Lung (tissue), 12 donors: Measurements from ENCODE around the gene CLTB. TPM values are rescaled to one million over a fixed set of nuclear protein-coding genes. Genes with fewer than 3 reads are reported as not detected.

Experiments used
- ATAC-seq: fragments of 200-7000 bp; cut with Tn5 transposase; one replicate; pipeline ENCODE4 v1.9.1; 2020; ENCODE audit warnings: moderate number of reproducible peaks; ENCODE audit not compliant: insufficient read depth, low FRiP score
- DNase-seq, 3 donors: peaks; one replicate each; pipeline ENCODE4 v3.0.0-alpha.2; 2013 to 2017
- H3K27ac ChIP-seq, 2 donors: one replicate each; pipeline ENCODE4 v1.5.1; 2013; ENCODE audit warnings: mild to moderate bottlenecking in 2 of 2, moderate library complexity in 2 of 2, control low read depth in 1 of 2, inconsistent platforms in 1 of 2, low read depth in 1 of 2, low read length in 1 of 2
- H3K27me3 ChIP-seq, 3 donors: one replicate each; pipeline ENCODE4 v1.5.1; 2013; ENCODE audit warnings: low read length in 2 of 3; ENCODE audit not compliant: control insufficient read depth in 3 of 3, insufficient read depth in 3 of 3
- H3K36me3 ChIP-seq, 4 donors: one replicate each; pipeline ENCODE4 v1.5.1; 2013; ENCODE audit warnings: low read length in 4 of 4, mild to moderate bottlenecking in 1 of 4, moderate library complexity in 1 of 4; ENCODE audit not compliant: control insufficient read depth in 4 of 4, insufficient read depth in 4 of 4
- H3K4me1 ChIP-seq, 5 donors: one replicate each; pipeline ENCODE4 v1.5.1; 2013; ENCODE audit warnings: low read length in 5 of 5, mild to moderate bottlenecking in 2 of 5, moderate library complexity in 1 of 5; ENCODE audit not compliant: control insufficient read depth in 5 of 5, insufficient read depth in 5 of 5
- H3K4me3 ChIP-seq: one replicate; pipeline ENCODE4 v1.5.1; 2013; ENCODE audit warnings: mild to moderate bottlenecking, control low read depth, moderate library complexity
- H3K9ac ChIP-seq, 2 donors: one replicate each; pipeline ENCODE4 v1.5.1; 2013; ENCODE audit warnings: low read length in 2 of 2, control low read depth in 1 of 2; ENCODE audit not compliant: insufficient read depth in 1 of 2
- H3K9me3 ChIP-seq, 4 donors: one replicate each; pipeline ENCODE4 v1.5.1; 2013; ENCODE audit warnings: low read length in 3 of 4, mild to moderate bottlenecking in 1 of 4, moderate library complexity in 1 of 4; ENCODE audit not compliant: control insufficient read depth in 4 of 4, insufficient read depth in 3 of 4
- WGBS, 2 donors: extraction: QIAGEN DNeasy Blood & Tissue Kit; methylation state at CpG; one replicate each; pipeline ENCODE4 v1.1.7; 2013; 5-methylcytosine and 5-hydroxymethylcytosine counted together
- polyA plus RNA-seq, 2 donors: library from polyadenylated mRNA; stranded (reverse); fragments of 200-250 nt; gene quantifications; one replicate each; pipeline ENCODE4 v1.2.1, GENCODE V29; 2013
- total RNA-seq, 2 donors: library from RNA; depleted of rRNA in 1 of 2; stranded (reverse); fragments of >200 nt in 1 of 2; gene quantifications; one replicate each; pipeline ENCODE4 v1.2.1, GENCODE V29; 2014 to 2021
- TF ChIP-seq, protein P1 (sequence below): IDR thresholded peaks from 2 replicates; pipeline ENCODE4 v1.5.1; 2012; ENCODE audit warnings: mild to moderate bottlenecking; ENCODE audit errors: control extremely low read depth, extremely low read depth
- donor health status: control.
- donor health status: control.
- donor health status: Bipolar disorder and iron deficiency.
- donor health status: healthy.
- donor health status: DM: yes; HTN: yes; CAD: no.

Gene CLTB
- total and polyA plus RNA-seq, 4 donors, result 33.2 to 193 (median 112) TPM

DNA sequence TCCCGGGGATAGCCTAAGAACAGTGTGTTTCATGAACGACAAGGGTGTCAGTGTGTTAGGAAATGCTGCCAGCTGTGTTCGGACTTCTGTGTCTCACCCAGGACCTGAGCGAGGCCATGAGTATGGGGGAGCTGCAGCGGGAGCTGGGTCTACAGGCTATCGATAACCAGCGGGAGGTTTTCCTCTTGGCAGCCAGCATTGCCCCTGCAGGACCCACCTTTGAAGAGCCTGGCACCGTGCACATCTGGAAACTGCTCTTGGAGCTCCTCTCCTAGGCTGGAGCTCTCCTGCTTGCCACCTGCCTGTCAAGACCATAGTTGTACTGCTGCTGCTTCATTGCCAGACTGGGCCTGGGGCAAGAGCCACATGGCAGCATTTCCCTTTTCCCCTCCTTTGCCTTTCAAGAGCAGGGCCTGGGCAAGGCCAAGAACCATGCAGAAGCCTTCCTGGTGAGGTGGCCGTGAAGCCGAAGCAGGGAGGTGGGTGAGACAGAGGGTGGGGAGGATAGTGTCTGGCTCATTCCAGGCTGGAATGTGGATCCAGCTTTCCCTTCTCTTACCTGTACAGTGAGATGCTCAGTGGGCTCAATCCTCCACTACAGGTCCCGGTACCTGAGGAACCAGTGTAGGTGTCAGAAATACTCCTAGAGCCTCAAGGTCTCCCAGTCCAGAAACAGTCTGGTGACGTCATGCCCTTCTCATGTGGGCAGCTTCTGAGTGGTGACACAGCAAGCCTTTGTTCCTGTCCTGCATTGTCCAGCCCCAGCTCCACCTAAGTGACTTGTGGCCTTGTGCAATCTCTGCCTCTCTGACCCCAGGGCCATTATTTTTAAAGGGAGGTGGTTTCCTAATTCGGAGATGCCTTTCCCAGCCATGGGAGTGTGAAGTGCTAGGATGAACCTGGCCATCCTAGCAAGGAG, 44.5 kb downstream of the CLTB start:
- Histone ChIP-seq H3K9ac (no peak overlapping the region), H3K4me3 (no peak overlapping the region), H3K27me3 (no peaks in the 10 kb centered on the region), H3K36me3 (peaks cover 0 to 33% (median 8%) of the 10 kb centered on the region in 4 donors), H3K9me3 (no peaks in the 10 kb centered on the region), H3K27ac (peak overlapping the region in 1 of 2 donors; percentile 11), H3K4me1 (peaks cover 0 to 12% (median 4%) of the 10 kb centered on the region in 5 donors)
- ATAC-seq, result no peak
- 91 to 92% methylated on average over 13 of the region's 13 CpGs for WGBS, 2 donors
- no peak for DNase-seq
- TF ChIP-seq, protein P1, sequence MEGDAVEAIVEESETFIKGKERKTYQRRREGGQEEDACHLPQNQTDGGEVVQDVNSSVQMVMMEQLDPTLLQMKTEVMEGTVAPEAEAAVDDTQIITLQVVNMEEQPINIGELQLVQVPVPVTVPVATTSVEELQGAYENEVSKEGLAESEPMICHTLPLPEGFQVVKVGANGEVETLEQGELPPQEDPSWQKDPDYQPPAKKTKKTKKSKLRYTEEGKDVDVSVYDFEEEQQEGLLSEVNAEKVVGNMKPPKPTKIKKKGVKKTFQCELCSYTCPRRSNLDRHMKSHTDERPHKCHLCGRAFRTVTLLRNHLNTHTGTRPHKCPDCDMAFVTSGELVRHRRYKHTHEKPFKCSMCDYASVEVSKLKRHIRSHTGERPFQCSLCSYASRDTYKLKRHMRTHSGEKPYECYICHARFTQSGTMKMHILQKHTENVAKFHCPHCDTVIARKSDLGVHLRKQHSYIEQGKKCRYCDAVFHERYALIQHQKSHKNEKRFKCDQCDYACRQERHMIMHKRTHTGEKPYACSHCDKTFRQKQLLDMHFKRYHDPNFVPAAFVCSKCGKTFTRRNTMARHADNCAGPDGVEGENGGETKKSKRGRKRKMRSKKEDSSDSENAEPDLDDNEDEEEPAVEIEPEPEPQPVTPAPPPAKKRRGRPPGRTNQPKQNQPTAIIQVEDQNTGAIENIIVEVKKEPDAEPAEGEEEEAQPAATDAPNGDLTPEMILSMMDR, result no peak

DNA sequence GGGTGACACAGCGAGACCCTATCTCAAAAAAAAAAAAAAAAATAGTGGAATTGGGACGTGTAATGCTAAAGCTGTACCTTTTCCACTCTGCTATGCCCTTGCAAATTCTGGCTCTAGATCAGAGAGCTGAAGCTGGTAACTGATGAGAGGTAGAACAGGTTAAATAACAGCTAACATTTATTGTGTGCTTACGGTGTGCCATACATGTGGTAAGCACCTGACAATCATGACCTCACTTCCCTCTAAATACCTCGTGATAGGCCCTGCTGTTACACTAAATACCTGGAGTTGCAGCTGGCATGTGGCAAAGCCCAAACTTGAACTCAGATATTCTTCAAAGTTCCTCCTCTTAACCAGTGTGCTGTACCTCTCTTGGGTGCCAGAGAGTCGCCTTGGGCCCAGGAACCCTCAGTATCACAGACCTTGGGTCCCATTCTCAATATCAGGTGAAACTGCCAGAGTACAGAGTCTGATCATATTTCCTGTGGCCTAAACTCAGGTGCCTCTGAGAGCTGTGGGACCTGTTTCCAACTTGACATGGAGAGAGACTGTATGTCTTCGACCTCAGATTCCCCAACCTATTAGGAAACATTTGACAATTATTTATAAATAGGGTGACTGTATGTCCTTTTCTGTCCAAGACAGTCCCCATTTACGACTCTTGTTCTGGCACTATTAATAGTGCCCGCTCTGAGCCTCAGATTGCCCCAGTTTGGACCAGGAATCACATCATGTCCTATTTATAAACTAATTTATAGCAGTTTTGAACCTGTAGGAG, 46.2 kb downstream of the CLTB start:
- H3K36me3 ChIP-seq, result peaks cover 0 to 30% (median 8%) of the 10 kb centered on the region in 4 donors
- DNase-seq (no peak), ATAC-seq (no peak)
- TF ChIP-seq, protein P1, result no peak
- no peaks in the 10 kb centered on the region for H3K27me3 ChIP-seq
- H3K4me1 ChIP-seq, result peaks cover 4 to 12% (median 5%) of the 10 kb centered on the region in 5 donors
- H3K27ac ChIP-seq, result no peak overlapping the region
- H3K4me3 ChIP-seq, result no peak overlapping the region
- 91 to 92% methylated on average over 8 of the region's 8 CpGs for WGBS, 2 donors
- no peaks in the 10 kb centered on the region for H3K9me3 ChIP-seq
- H3K9ac ChIP-seq, result no peak overlapping the region

DNA sequence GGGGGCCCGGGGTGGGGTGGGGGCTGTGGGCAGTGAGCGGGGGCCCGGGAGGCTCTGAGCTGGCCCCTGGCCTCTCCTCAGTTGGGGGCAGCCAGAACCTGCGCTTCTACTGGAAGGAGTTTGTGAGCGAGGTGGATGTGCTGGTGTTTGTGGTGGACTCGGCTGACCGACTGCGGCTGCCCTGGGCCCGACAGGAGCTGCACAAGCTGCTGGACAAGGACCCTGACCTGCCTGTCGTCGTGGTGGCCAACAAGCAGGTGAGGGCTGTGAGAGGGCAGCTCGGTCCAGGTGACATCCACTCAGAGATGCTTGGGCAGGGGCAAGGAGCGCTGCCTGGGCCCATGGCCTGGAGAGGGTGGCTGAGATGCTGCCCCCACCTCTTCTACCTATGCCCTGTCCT, 47.6 kb downstream of the CLTB start:
- Histone ChIP-seq H3K27ac (no peak overlapping the region), H3K9me3 (no peaks in the 10 kb centered on the region), H3K36me3 (peaks cover 0 to 30% (median 8%) of the 10 kb centered on the region in 4 donors), H3K27me3 (no peaks in the 10 kb centered on the region), H3K4me3 (no peak overlapping the region), H3K4me1 (peaks cover 4 to 16% (median 6%) of the 10 kb centered on the region in 5 donors), H3K9ac (no peak overlapping the region)
- no peak for ATAC-seq
- TF ChIP-seq, protein P1, result no peak
- WGBS, 2 donors, result 95 to 97% methylated on average over 11 to 13 of the region's 13 CpGs
- no peak for DNase-seq
